Nephron progenitor cell (in vitro differentiated cells): ENCODE measurements around the gene IGFBP5.

ENCODE experiments used
- DNase-seq: peaks from one replicate; pipeline ENCODE4 v3.0.0; 2021
- H3K27ac Mint-ChIP-seq: 2 replicates; pipeline ENCODE4 v1.8.0; 2021; ENCODE audit warnings: mild to moderate bottlenecking, moderate library complexity, mixed read lengths
- H3K27me3 Mint-ChIP-seq: 2 replicates; pipeline ENCODE4 v1.8.0; 2021; ENCODE audit warnings: mild to moderate bottlenecking, low read depth, mixed read lengths; ENCODE audit not compliant: poor library complexity
- H3K36me3 Mint-ChIP-seq: 2 replicates; pipeline ENCODE4 v1.8.0; 2021; ENCODE audit warnings: low read depth, mixed read lengths
- H3K4me1 Mint-ChIP-seq: 2 replicates; pipeline ENCODE4 v1.8.0; 2021; ENCODE audit warnings: mixed read lengths
- H3K4me3 Mint-ChIP-seq: 2 replicates; pipeline ENCODE4 v1.8.0; 2021; ENCODE audit warnings: mild to moderate bottlenecking, moderate library complexity, mixed read lengths
- H3K9me3 Mint-ChIP-seq: 2 replicates; pipeline ENCODE4 v1.8.0; 2021; ENCODE audit warnings: mild to moderate bottlenecking, moderate library complexity, mixed read lengths
- CTCF ChIP-seq: fragments of 200-600 bp; sonication (generic); IDR thresholded peaks from 2 replicates; pipeline ENCODE4 v1.5.0; 2021; ENCODE audit warnings: antibody characterized with exemption

Gene IGFBP5

GRCh38 chr2:216671791-216672343 lies 23.5 kb downstream of the IGFBP5 start:
- H3K9me3 Mint-ChIP-seq = no peaks in the 10 kb centered on the region
- H3K27ac Mint-ChIP-seq = no peak overlapping the region
- no peak overlapping the region for H3K4me3 Mint-ChIP-seq
- H3K36me3 Mint-ChIP-seq = peaks cover 39% of the 10 kb centered on the region
- TF ChIP-seq CTCF = no peak
- H3K4me1 Mint-ChIP-seq = peaks cover 14% of the 10 kb centered on the region
- H3K27me3 Mint-ChIP-seq = peaks cover 14% of the 10 kb centered on the region
- DNase-seq = no peak

- Mint-ChIP-seq H3K27me3 (peaks cover 14% of the 10 kb centered on the region), H3K4me3 (no peak overlapping the region), H3K27ac (peak overlapping the region; percentile 70), H3K36me3 (peaks cover 32% of the 10 kb centered on the region), H3K4me1 (peaks cover 20% of the 10 kb centered on the region), H3K9me3 (no peaks in the 10 kb centered on the region)
- DNase-seq = no peak
- TF ChIP-seq CTCF = no peak
These were observed 24.3 kb downstream of the IGFBP5 start for GRCh38 chr2:216671081-216671411.

GRCh38 chr2:216670266-216671080 lies 24.9 kb downstream of the IGFBP5 start:
- Mint-ChIP-seq H3K36me3 (peaks cover 26% of the 10 kb centered on the region), H3K9me3 (no peaks in the 10 kb centered on the region), H3K27ac (peak overlapping the region; percentile 70), H3K4me1 (peaks cover 25% of the 10 kb centered on the region), H3K4me3 (no peak overlapping the region), H3K27me3 (peaks cover 14% of the 10 kb centered on the region)
- no peak for DNase-seq
- TF ChIP-seq CTCF = no peak

GRCh38 chr2:216666461-216667233 lies 28.7 kb downstream of the IGFBP5 start:
- no peak overlapping the region for H3K27ac Mint-ChIP-seq
- peak; percentile 95 for TF ChIP-seq CTCF

GRCh38 chr2:216665717-216666116 lies 29.6 kb downstream of the IGFBP5 start:
- Mint-ChIP-seq H3K36me3 (peaks cover 18% of the 10 kb centered on the region), H3K27me3 (peaks cover 4% of the 10 kb centered on the region), H3K4me1 (peaks cover 29% of the 10 kb centered on the region), H3K4me3 (no peak overlapping the region), H3K27ac (no peak overlapping the region), H3K9me3 (no peaks in the 10 kb centered on the region)
- no peak for TF ChIP-seq CTCF
- peak; percentile 69 for DNase-seq

More at GRCh38 chr2:216666461-216667233, 28.7 kb downstream of the IGFBP5 start:
- peaks cover 34% of the 10 kb centered on the region for H3K4me1 Mint-ChIP-seq
- DNase-seq = peak; percentile 81
- H3K36me3 Mint-ChIP-seq = peaks cover 9% of the 10 kb centered on the region
- H3K9me3 Mint-ChIP-seq = no peaks in the 10 kb centered on the region
- H3K4me3 Mint-ChIP-seq = no peak overlapping the region
- peaks cover 4% of the 10 kb centered on the region for H3K27me3 Mint-ChIP-seq
